Ishikawa (cell line): ENCODE measurements around the gene RNF220.

Source experiments
- CEBPB ChIP-seq: IDR thresholded peaks from 2 replicates; pipeline ENCODE4 v1.6.1; 2012
- CREB1 ChIP-seq: IDR thresholded peaks from 2 replicates; pipeline ENCODE4 v1.6.1; 2012; ENCODE audit warnings: low read depth
- EGR1 ChIP-seq: IDR thresholded peaks from 2 replicates; pipeline ENCODE4 v1.6.1; 2012
- EP300 ChIP-seq: IDR thresholded peaks from 2 replicates; pipeline ENCODE4 v1.6.1; 2012; ENCODE audit warnings: borderline replicate concordance
- FOXM1 ChIP-seq: IDR thresholded peaks from 2 replicates; pipeline ENCODE4 v1.6.1; 2012; ENCODE audit warnings: low read depth, borderline replicate concordance
- NFIC ChIP-seq: IDR thresholded peaks from 2 replicates; pipeline ENCODE4 v1.6.1; 2012
- RAD21 ChIP-seq: IDR thresholded peaks from 2 replicates; pipeline ENCODE4 v1.6.1; 2012; ENCODE audit warnings: low read depth
- REST ChIP-seq: IDR thresholded peaks from 2 replicates; pipeline ENCODE4 v1.6.1; 2012; ENCODE audit warnings: low read depth, mild to moderate bottlenecking
- TAF1 ChIP-seq: IDR thresholded peaks from 2 replicates; pipeline ENCODE4 v1.6.1; 2012; ENCODE audit warnings: low read depth, mild to moderate bottlenecking
- TCF12 ChIP-seq: IDR thresholded peaks from 2 replicates; pipeline ENCODE4 v1.6.1; 2012; ENCODE audit warnings: low read depth
- TEAD4 ChIP-seq: IDR thresholded peaks from 2 replicates; pipeline ENCODE4 v1.6.1; 2012
- USF1 ChIP-seq: IDR thresholded peaks from 2 replicates; pipeline ENCODE4 v1.6.1; 2012
- YY1 ChIP-seq: IDR thresholded peaks from 2 replicates; pipeline ENCODE4 v1.6.1; 2012; ENCODE audit warnings: low read depth
- ZBTB7A ChIP-seq: IDR thresholded peaks from 2 replicates; pipeline ENCODE4 v1.6.1; 2012; ENCODE audit warnings: low read depth
- TF ChIP-seq, protein P1 (sequence below): IDR thresholded peaks from 2 replicates; pipeline ENCODE4 v1.6.1; 2012

Gene RNF220

GRCh38 chr1:44641126-44642102, 236.4 kb downstream of the RNF220 start:
- no peak for TF ChIP-seq REST

DNA sequence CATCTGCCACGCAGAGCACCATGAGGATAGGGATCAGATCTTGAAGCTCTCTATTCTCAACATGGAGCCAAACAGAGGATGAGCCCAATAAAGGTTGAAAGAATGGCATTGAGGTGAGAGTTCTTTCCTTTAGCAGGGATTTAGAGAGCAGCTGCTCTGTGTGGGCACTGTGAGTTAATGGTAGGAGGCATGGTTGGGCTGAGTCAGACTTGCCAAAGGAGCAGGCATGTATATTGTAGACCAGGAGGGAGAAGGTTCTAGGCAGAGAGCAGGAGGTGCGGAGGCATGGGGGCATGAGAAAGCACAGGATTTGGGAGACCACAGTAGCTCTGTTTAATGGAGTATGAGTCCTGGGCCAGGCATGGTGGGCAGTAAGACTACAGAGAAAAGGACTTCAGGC, 237.2 kb downstream of the RNF220 start:
- no peak for TF ChIP-seq TCF12
- TF ChIP-seq TAF1, result no peak
- TF ChIP-seq USF1, result no peak
- TF ChIP-seq RAD21, result no peak
- no peak for TF ChIP-seq CREB1
- TF ChIP-seq YY1, result no peak
- TF ChIP-seq EP300, result no peak
- no peak for TF ChIP-seq TEAD4
- TF ChIP-seq REST, result no peak
- TF ChIP-seq NFIC, result no peak
- no peak for TF ChIP-seq FOXM1

- TF ChIP-seq EGR1 (no peak), REST (no peak), NFIC (no peak), FOXM1 (no peak), USF1 (no peak), YY1 (no peak), TEAD4 (no peak), TCF12 (no peak), CEBPB (no peak), RAD21 (no peak)
- TF ChIP-seq, protein P1, sequence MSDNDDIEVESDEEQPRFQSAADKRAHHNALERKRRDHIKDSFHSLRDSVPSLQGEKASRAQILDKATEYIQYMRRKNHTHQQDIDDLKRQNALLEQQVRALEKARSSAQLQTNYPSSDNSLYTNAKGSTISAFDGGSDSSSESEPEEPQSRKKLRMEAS, result no peak
Observed at GRCh38 chr1:44642925-44643324, 237.9 kb downstream of the RNF220 start.

GRCh38 chr1:44643721-44644334, 238.8 kb downstream of the RNF220 start:
- no peak for TF ChIP-seq CREB1
- no peak for TF ChIP-seq USF1
- no peak for TF ChIP-seq NFIC
- TF ChIP-seq RAD21, result no peak
- TF ChIP-seq, protein P1, result no peak
- no peak for TF ChIP-seq TEAD4
- TF ChIP-seq FOXM1, result no peak
- no peak for TF ChIP-seq ZBTB7A
